DOHH2 (cell line): ENCODE results near the gene TPP1.

Experiments
- EZH2phosphoT487 ChIP-seq: fragments of 200-600 bp; sonication (generic); IDR thresholded peaks from 2 replicates; pipeline ENCODE4 v1.6.1; 2017; ENCODE audit warnings: borderline replicate concordance, mild to moderate bottlenecking, antibody characterized with exemption, low read length, moderate library complexity, mixed read lengths
- TF ChIP-seq, protein P1 (sequence below): fragments of 200-600 bp; sonication (generic); IDR thresholded peaks from one replicate; pipeline ENCODE4 v1.5.1; 2014; ENCODE audit warnings: antibody characterized with exemption, mild to moderate bottlenecking, low read depth, low read length; ENCODE audit not compliant: poor library complexity, severe bottlenecking

DNA sequence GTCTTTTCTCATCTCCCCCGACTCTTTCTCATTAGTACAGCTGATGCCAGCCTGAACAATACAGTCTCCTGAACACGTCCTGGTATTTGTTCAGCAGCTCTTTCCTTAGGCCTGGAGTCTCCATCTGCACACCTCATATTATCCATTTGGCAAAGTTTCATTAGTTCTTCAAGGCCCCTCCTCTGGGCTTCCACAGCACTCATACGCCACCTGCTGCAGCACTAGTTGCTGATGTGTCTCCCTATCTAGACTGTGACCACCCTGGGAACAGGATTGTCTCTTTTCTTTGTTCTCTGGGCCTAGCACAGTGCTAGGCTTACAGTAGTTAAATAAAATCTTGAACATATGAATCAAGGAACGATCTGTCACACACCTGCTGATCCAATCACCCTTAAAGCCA is 19.2 kb upstream of the TPP1 start:
- TF ChIP-seq, protein P1, sequence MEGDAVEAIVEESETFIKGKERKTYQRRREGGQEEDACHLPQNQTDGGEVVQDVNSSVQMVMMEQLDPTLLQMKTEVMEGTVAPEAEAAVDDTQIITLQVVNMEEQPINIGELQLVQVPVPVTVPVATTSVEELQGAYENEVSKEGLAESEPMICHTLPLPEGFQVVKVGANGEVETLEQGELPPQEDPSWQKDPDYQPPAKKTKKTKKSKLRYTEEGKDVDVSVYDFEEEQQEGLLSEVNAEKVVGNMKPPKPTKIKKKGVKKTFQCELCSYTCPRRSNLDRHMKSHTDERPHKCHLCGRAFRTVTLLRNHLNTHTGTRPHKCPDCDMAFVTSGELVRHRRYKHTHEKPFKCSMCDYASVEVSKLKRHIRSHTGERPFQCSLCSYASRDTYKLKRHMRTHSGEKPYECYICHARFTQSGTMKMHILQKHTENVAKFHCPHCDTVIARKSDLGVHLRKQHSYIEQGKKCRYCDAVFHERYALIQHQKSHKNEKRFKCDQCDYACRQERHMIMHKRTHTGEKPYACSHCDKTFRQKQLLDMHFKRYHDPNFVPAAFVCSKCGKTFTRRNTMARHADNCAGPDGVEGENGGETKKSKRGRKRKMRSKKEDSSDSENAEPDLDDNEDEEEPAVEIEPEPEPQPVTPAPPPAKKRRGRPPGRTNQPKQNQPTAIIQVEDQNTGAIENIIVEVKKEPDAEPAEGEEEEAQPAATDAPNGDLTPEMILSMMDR, result no peak
- no peak for TF ChIP-seq EZH2phosphoT487
